Mammary epithelial cell (primary cell): Measurements from ENCODE around the gene PKD1L1.

Source experiments
- EZH2 ChIP-seq: IDR thresholded peaks from 2 replicates; pipeline ENCODE4 v1.6.1; 2012; ENCODE audit warnings: low read length, inconsistent platforms, borderline replicate concordance
- TF ChIP-seq, protein P1 (sequence below), 2 donors: IDR thresholded peaks in 1 of 2; conservative IDR thresholded peaks in 1 of 2; 2 replicates each; pipeline ENCODE4 v1.5.1; 2011 to 2012; ENCODE audit warnings: inconsistent platforms in 2 of 2, low read length in 2 of 2, mild to moderate bottlenecking in 2 of 2, control low read depth in 1 of 2, low read depth in 1 of 2; ENCODE audit not compliant: insufficient read depth in 1 of 2; ENCODE audit errors: extremely low read depth in 1 of 2

DNA sequence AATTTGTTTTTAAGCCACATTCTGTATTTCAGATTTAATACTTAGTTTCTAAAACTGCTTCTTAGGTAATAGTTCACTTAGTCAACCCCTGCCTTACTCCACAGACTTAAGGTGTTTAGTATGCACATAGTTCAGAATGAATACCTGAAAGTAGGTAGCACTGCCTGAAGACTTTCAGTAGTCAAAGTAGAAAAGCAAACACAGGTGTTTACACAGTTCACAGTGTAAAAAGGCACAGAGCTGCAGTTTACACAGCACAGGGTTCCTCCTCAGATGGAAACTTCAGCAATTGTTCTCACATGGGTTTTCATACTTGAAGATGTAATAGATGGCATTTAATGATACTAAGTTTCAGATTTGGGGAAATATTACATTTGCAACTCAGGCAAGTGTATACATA is 3.1 kb upstream of the PKD1L1 start:
- TF ChIP-seq, protein P1, sequence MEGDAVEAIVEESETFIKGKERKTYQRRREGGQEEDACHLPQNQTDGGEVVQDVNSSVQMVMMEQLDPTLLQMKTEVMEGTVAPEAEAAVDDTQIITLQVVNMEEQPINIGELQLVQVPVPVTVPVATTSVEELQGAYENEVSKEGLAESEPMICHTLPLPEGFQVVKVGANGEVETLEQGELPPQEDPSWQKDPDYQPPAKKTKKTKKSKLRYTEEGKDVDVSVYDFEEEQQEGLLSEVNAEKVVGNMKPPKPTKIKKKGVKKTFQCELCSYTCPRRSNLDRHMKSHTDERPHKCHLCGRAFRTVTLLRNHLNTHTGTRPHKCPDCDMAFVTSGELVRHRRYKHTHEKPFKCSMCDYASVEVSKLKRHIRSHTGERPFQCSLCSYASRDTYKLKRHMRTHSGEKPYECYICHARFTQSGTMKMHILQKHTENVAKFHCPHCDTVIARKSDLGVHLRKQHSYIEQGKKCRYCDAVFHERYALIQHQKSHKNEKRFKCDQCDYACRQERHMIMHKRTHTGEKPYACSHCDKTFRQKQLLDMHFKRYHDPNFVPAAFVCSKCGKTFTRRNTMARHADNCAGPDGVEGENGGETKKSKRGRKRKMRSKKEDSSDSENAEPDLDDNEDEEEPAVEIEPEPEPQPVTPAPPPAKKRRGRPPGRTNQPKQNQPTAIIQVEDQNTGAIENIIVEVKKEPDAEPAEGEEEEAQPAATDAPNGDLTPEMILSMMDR (conservative IDR thresholded peaks at IDR 0.05 in 1 of 2, IDR thresholded peaks at IDR 0.05 in 1 of 2; ENCODE audit: extremely low read depth in 1 of 2, insufficient read depth in 1 of 2, low read depth in 1 of 2, low read length in 2 of 2): no peak
- TF ChIP-seq EZH2: no peak
